ENCODE measurements around the gene CHIA. TPM values are rescaled to one million over a fixed set of nuclear protein-coding genes. Genes with fewer than 3 reads are reported as not detected.

The CHIA gene
- total and polyA plus RNA-seq, 2 of the 13 experiments (the other 11 are each of a cell fraction or from before 2014, with no cell fraction given), result not detected

- peak; percentile 66; the same call in 1 of the 2 replicates for TF ChIP-seq ZNF563 (CRISPR knock-in tag; IDR thresholded peaks at IDR 0.05)
- TF ChIP-seq KLF9 (CRISPR knock-in tag; IDR thresholded peaks at IDR 0.05; ENCODE audit: low read depth), result no peak
- no peak for TF ChIP-seq NFAT5 (CRISPR knock-in tag; IDR thresholded peaks at IDR 0.05)
- no peak for TF ChIP-seq ISX (CRISPR knock-in tag; conservative IDR thresholded peaks at IDR 0.05)
- TF ChIP-seq AGO2 (optimal IDR thresholded peaks at IDR 0.05; ENCODE audit: low read depth, low read length), result no peak
- TF ChIP-seq ZNF674 (CRISPR knock-in tag; IDR thresholded peaks at IDR 0.05; ENCODE audit: low read depth), result no peak
- no peak for TF ChIP-seq KAT2B (IDR thresholded peaks at IDR 0.05; ENCODE audit: borderline replicate concordance, low read depth, low read length)
- TF ChIP-seq NFIC (IDR thresholded peaks at IDR 0.05; ENCODE audit: low read length), result no peak
- TF ChIP-seq ZNF543 (CRISPR knock-in tag; IDR thresholded peaks at IDR 0.05), result no peak
- TF ChIP-seq, protein P1, sequence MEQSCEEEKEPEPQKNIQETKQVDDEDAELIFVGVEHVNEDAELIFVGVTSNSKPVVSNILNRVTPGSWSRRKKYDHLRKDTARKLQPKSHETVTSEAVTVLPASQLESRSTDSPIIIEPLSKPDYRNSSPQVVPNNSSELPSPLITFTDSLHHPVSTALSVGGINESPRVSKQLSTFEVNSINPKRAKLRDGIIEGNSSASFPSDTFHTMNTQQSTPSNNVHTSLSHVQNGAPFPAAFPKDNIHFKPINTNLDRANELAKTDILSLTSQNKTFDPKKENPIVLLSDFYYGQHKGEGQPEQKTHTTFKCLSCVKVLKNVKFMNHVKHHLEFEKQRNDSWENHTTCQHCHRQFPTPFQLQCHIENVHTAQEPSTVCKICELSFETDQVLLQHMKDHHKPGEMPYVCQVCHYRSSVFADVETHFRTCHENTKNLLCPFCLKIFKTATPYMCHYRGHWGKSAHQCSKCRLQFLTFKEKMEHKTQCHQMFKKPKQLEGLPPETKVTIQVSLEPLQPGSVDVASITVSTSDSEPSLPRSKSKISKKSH (CRISPR knock-in tag; IDR thresholded peaks at IDR 0.05; ENCODE audit: borderline replicate concordance), result no peak
- 0 out of 2 replicates have a peak, but pooled peaks have one; percentile 24 for TF ChIP-seq ZFP37 (CRISPR knock-in tag; IDR thresholded peaks at IDR 0.05; ENCODE audit: borderline replicate concordance)
- no peak for TF ChIP-seq ZNF280D (CRISPR knock-in tag; IDR thresholded peaks at IDR 0.05)
- TF ChIP-seq PRDM15 (CRISPR knock-in tag; IDR thresholded peaks at IDR 0.05), result no peak
- no peak for TF ChIP-seq ZNF263 (CRISPR knock-in tag; IDR thresholded peaks at IDR 0.05)
- no peak for TF ChIP-seq DPF2 (CRISPR knock-in tag; IDR thresholded peaks at IDR 0.05; ENCODE audit: borderline replicate concordance, low read depth)
These were observed 55.6 kb downstream of the CHIA start (continued) for GRCh38 chr1:111346089-111346885.

All from HepG2 (cell line).